MM.1S (cell line): ENCODE data around the gene KRT2.

Source experiments
- DNase-seq: peaks from one replicate; pipeline ENCODE4 v3.0.0-alpha.2; 2015
- H2AFZ ChIP-seq: fragments of 300-600 bp; sonication (generic); 2 replicates; pipeline ENCODE4 v1.6.0; 2016; ENCODE audit warnings: antibody characterized with exemption, low read length
- H3F3A ChIP-seq: fragments of 300-600 bp; sonication (generic); 2 replicates; pipeline ENCODE4 v1.6.1; 2016; ENCODE audit warnings: mild to moderate bottlenecking, antibody characterized with exemption, low read length, moderate library complexity, mixed read lengths; ENCODE audit not compliant: insufficient read depth
- H3K27ac ChIP-seq: fragments of 300-600 bp; sonication (generic); 2 replicates; pipeline ENCODE4 v1.5.1; 2016; ENCODE audit warnings: mild to moderate bottlenecking, low read length
- H3K27me3 ChIP-seq: fragments of 300-600 bp; sonication (generic); replicated peaks from 2 replicates; pipeline ENCODE4 v1.6.0; 2016; ENCODE audit warnings: low read length; ENCODE audit not compliant: insufficient read depth
- H3K36me3 ChIP-seq: fragments of 300-600 bp; sonication (generic); replicated peaks from 2 replicates; pipeline ENCODE4 v1.6.1; 2016; ENCODE audit warnings: mild to moderate bottlenecking, low read length, mixed read lengths; ENCODE audit not compliant: insufficient read depth
- H3K4me1 ChIP-seq: fragments of 300-600 bp; sonication (generic); 2 replicates; pipeline ENCODE4 v1.6.1; 2016; ENCODE audit warnings: low read length, mixed read lengths
- H3K4me2 ChIP-seq: fragments of 300-600 bp; sonication (generic); 2 replicates; pipeline ENCODE4 v1.6.0; 2016; ENCODE audit warnings: low read depth, low read length
- H3K4me3 ChIP-seq: fragments of 300-600 bp; sonication (generic); 2 replicates; pipeline ENCODE4 v1.5.1; 2016; ENCODE audit warnings: low read length, mixed read lengths
- H3K79me2 ChIP-seq: fragments of 300-600 bp; sonication (generic); 2 replicates; pipeline ENCODE4 v1.6.1; 2016; ENCODE audit warnings: mixed run types, low read length, mixed read lengths
- H3K9ac ChIP-seq: fragments of 300-600 bp; sonication (generic); 2 replicates; pipeline ENCODE4 v1.6.1; 2016; ENCODE audit warnings: low read length, mixed read lengths
- H3K9me2 ChIP-seq: fragments of 300-600 bp; sonication (generic); replicated peaks from 2 replicates; pipeline ENCODE4 v1.6.1; 2016; ENCODE audit warnings: mild to moderate bottlenecking, low read length, mixed read lengths; ENCODE audit not compliant: insufficient read depth
- H3K9me3 ChIP-seq: fragments of 300-600 bp; sonication (generic); replicated peaks from 2 replicates; pipeline ENCODE4 v1.6.1; 2016; ENCODE audit warnings: mild to moderate bottlenecking, low read length, mixed read lengths; ENCODE audit not compliant: insufficient read depth
- H4K20me1 ChIP-seq: fragments of 300-600 bp; sonication (generic); 2 replicates; pipeline ENCODE4 v1.6.1; 2016; ENCODE audit warnings: mild to moderate bottlenecking, low read length, moderate library complexity, mixed read lengths; ENCODE audit not compliant: insufficient read depth
- EZH2 ChIP-seq: fragments of 300-600 bp; sonication (generic); optimal IDR thresholded peaks from 2 replicates; pipeline ENCODE3; 2017; ENCODE audit warnings: low read depth, mild to moderate bottlenecking, antibody characterized with exemption, low read length, mixed read lengths
- EZH2phosphoT487 ChIP-seq: fragments of 300-600 bp; sonication (generic); IDR thresholded peaks from 2 replicates; pipeline ENCODE4 v1.6.1; 2018; ENCODE audit warnings: antibody characterized with exemption, low read length
- TF ChIP-seq, protein P1 (sequence below): fragments of 300-600 bp; sonication (generic); IDR thresholded peaks from 2 replicates; pipeline ENCODE4 v1.5.1; 2016; ENCODE audit warnings: antibody characterized with exemption, low read length, mixed read lengths

Gene KRT2

DNA sequence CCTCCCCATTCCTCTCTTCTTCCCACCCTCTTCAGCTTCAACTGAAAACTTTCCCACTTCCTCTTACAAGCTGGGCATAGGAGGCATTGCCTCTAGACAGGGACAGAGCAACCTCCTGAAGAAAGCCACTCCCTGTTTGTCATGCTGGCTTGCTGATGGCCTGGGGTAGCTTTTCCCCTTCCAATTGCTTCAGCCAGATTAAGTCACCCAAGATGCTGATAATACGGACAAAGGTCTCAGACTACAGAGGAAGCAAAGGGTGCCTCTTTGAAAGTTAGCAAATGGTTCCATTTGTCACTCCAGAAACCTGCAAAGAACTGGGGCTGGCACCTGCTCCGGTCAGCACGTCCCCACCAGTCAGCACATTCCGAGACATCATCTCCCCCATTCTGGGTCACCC lies 6.0 kb downstream of the KRT2 start:
- Histone ChIP-seq H3K9ac (no peak overlapping the region), H4K20me1 (no peaks in the 10 kb centered on the region), H3K9me3 (no peaks in the 10 kb centered on the region), H3F3A (no peaks in the 10 kb centered on the region), H2AFZ (no peak overlapping the region), H3K27ac (no peak overlapping the region), H3K9me2 (no peaks in the 10 kb centered on the region), H3K4me3 (no peak overlapping the region), H3K27me3 (peaks cover 36% of the 10 kb centered on the region), H3K4me1 (no peaks in the 10 kb centered on the region), H3K4me2 (no peak overlapping the region), H3K36me3 (no peaks in the 10 kb centered on the region), H3K79me2 (no peaks in the 10 kb centered on the region)
- TF ChIP-seq, protein P1, sequence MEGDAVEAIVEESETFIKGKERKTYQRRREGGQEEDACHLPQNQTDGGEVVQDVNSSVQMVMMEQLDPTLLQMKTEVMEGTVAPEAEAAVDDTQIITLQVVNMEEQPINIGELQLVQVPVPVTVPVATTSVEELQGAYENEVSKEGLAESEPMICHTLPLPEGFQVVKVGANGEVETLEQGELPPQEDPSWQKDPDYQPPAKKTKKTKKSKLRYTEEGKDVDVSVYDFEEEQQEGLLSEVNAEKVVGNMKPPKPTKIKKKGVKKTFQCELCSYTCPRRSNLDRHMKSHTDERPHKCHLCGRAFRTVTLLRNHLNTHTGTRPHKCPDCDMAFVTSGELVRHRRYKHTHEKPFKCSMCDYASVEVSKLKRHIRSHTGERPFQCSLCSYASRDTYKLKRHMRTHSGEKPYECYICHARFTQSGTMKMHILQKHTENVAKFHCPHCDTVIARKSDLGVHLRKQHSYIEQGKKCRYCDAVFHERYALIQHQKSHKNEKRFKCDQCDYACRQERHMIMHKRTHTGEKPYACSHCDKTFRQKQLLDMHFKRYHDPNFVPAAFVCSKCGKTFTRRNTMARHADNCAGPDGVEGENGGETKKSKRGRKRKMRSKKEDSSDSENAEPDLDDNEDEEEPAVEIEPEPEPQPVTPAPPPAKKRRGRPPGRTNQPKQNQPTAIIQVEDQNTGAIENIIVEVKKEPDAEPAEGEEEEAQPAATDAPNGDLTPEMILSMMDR = no peak
- TF ChIP-seq EZH2phosphoT487 (no peak), EZH2 (no peak)
- DNase-seq = no peak

DNA sequence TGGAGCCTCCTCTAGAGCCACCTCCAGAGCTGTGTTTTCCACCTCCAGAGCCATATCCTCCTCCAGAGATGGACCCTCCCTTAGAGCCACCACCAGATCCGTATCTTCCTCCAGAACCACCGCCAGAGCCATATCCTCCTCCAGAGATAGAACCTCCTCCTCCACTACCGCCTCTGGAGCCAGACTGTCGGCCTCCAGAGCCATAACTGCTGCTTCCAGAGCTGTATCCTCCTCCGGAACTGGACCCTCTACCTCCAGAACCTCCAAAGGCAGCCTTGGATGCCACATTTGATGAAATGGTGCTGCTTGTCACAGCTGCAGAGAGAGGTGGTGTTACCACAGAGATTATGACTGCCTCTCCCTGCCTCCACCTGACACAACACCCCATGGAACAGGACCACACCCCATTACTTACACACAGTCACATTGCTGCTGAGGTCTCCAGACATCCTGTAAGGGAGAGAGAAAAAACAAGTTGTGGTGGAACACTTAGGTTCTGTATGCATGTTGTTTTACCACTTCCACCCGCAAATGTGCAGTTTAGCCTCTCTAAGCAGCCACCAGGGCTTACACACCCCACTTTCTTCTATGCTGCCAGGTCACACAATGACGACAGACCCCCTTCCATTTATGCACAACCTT lies 6.8 kb downstream of the KRT2 start:
- Histone ChIP-seq H3K4me1 (no peaks in the 10 kb centered on the region), H3K36me3 (no peaks in the 10 kb centered on the region), H3K9me2 (no peaks in the 10 kb centered on the region), H3K4me2 (no peak overlapping the region), H3F3A (no peaks in the 10 kb centered on the region), H3K4me3 (no peak overlapping the region), H3K9me3 (no peaks in the 10 kb centered on the region), H3K27ac (no peak overlapping the region), H3K79me2 (no peaks in the 10 kb centered on the region), H3K9ac (no peak overlapping the region), H2AFZ (no peak overlapping the region), H4K20me1 (no peaks in the 10 kb centered on the region), H3K27me3 (peaks cover 39% of the 10 kb centered on the region)
- DNase-seq = no peak
- TF ChIP-seq, protein P1 = no peak
- no peak for TF ChIP-seq EZH2
- no peak for TF ChIP-seq EZH2phosphoT487

DNA sequence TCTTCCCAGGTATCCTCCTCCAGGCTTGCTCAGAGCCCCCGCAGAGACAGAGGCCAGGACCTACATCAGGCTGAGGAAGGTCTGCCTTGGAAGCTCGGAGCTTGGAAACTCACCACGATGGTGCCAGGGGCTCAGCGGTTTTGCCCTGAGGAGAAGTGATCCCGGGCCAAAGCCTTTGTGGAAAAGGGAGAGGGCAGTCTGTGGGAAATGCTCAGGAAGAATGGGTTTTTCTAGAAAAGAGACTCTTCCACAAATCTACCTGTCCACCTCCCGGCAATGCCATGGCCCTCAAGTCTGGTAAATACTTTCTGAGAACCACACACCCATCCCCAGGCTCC lies 8.0 kb downstream of the KRT2 start:
- Histone ChIP-seq H3K4me1 (no peaks in the 10 kb centered on the region), H3K36me3 (no peaks in the 10 kb centered on the region), H3K27ac (no peak overlapping the region), H3K79me2 (no peaks in the 10 kb centered on the region), H2AFZ (no peak overlapping the region), H3K9me2 (no peaks in the 10 kb centered on the region), H3K9me3 (no peaks in the 10 kb centered on the region), H3K4me3 (no peak overlapping the region), H3K9ac (no peak overlapping the region), H3K27me3 (peaks cover 48% of the 10 kb centered on the region), H3F3A (no peaks in the 10 kb centered on the region), H3K4me2 (no peak overlapping the region), H4K20me1 (no peaks in the 10 kb centered on the region)
- no peak for DNase-seq
- TF ChIP-seq EZH2 (no peak), EZH2phosphoT487 (no peak)
- TF ChIP-seq, protein P1 = no peak
